GM13977 (cell line): ENCODE data around the gene MAGEA2B.
"Not testable (repeated sequence)": the region's sequence is repeated elsewhere in the genome, so short reads cannot be mapped to it uniquely, and the experiment has no call there.

Experiments
- DNase-seq: peaks from one replicate; pipeline ENCODE4 v3.0.0; 2012; ENCODE audit warnings: low spot score
- in situ Hi-C: fragments of 300-500 bp; cut with MboI; formaldehyde crosslinking; loops from one replicate; pipeline ENCODE4 v1.12.0; 2022; ENCODE audit warnings: low sequenced_read_pairs, low pct_unique_long_range_greater_than_20kb, mixed read lengths, inconsistent platforms; ENCODE audit not compliant: unreplicated experiment

MAGEA2B gene

DNA sequence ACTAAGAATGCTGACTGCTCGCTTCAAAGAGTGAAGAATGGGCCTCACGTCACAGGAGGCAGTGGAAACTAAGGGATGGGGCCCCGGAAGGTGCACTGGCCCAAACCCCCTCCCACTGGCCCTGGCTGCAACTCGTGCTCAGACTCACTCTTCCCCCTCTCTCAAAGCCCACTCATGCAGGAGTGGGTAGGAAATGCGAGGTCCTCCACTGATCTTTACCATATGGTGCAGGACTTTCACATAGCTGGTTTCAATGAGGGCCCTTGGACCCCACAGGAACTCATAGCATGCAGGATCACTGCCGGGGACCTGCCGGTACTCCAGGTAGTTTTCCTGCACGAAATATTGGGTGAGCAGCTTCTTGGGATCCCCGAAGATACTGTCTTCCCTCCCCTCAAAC, 52.1 kb downstream of the MAGEA2B start:
- DNase-seq, in situ Hi-C loops: not testable (repeated sequence)
